ENCODE results near the gene ETV3. TPM values are rescaled to one million over a fixed set of nuclear protein-coding genes. Genes with fewer than 3 reads are reported as not detected.
A peak's percentile ranks its signal among the peaks of the same experiment; 100 is the strongest.

ETV3 gene
- total RNA-seq, 1 experiment from 2014 or later: 36.3 TPM

DNA sequence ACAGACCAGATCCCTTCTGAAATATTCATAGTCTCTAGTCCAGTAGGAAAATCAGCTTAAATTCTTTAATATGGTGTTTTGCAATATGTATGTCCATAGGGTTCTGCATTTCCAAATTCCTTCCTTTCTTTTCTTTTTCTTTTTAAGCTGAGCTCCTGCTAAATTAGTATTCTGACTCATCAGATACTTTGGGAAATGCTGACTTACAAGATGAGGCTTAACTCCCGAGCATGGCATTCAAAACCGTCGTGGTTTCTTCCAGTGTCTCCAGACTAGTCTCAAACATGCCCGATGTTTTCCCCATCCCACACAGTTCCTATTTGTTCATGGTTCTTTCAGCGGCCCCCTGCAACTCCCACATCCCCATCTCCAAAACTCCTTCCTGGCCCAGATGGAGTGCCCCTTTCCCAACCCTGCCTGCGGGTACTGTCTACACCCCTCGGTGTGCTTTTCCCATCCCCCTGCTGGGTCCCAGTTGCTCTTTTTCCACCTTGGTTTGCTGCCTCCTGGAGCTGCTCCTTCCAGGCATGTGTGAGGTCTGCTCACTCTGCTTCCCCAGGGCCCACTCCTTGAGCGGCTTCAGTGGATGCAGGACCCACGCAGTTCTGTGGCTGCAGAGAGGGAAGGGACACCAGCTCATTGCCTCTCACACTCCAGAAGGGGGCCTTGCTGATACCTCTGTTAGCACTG is 19.5 kb upstream of the ETV3 start:
- 0 out of 7 replicates have a peak overlapping the region, but pooled peaks of 1 of the 3 experiments have one; percentile 32 for H3K27ac Mint-ChIP-seq
- Histone ChIP-seq H3K4ac (ENCODE audit: low read depth, low read length) (no peak overlapping the region), H3T11ph (ENCODE audit: low read length) (no peak overlapping the region), H3K79me2 (ENCODE audit: insufficient read depth, low read length) (no peaks in the 10 kb centered on the region), H3K23ac (ENCODE audit: insufficient read length, low read depth, low read length) (no peak overlapping the region), H3K9ac (ENCODE audit: extremely low read depth, insufficient read length, low read length) (no peak overlapping the region), H4K5ac (ENCODE audit: insufficient read length, low read depth, low read length) (no peak overlapping the region), H3K9me3 (ENCODE audit: control insufficient read depth, low read depth, low read length) (no peaks in the 10 kb centered on the region), H3K4me1 (ENCODE audit: insufficient read depth, low read length) (peaks cover 12% of the 10 kb centered on the region; the same call in 1 of the 2 replicates), H3K27me3 (ENCODE audit: insufficient read depth, low read length) (no peaks in the 10 kb centered on the region), H3K4me2 (ENCODE audit: insufficient read depth, insufficient read length, low read length) (no peak overlapping the region), H2BK5ac (ENCODE audit: insufficient read length, low read length) (no peak overlapping the region), H2BK15ac (ENCODE audit: low read depth, low read length) (no peak overlapping the region), H2BK120ac (ENCODE audit: low read depth, low read length, poor library complexity, severe bottlenecking) (no peak overlapping the region), H2AK5ac (ENCODE audit: insufficient read length, low read length) (no peak overlapping the region), H3K18ac (ENCODE audit: insufficient read length, low read depth, low read length) (no peak overlapping the region), H4K20me1 (ENCODE audit: control insufficient read depth, insufficient read depth, insufficient read length) (no peaks in the 10 kb centered on the region), H3K56ac (ENCODE audit: insufficient read length, low read depth, low read length) (no peak overlapping the region), H3K79me1 (ENCODE audit: insufficient read depth, low read depth, low read length, poor library complexity, severe bottlenecking) (no peaks in the 10 kb centered on the region), H2BK20ac (ENCODE audit: low read depth, low read length, poor library complexity, severe bottlenecking) (no peak overlapping the region), H3K27ac (ENCODE audit: insufficient read length, low read depth, low read length) (no peak overlapping the region), H2AFZ (ENCODE audit: low read length) (no peak overlapping the region), H3K23me2 (ENCODE audit: insufficient read length, low read depth, low read length, poor library complexity, severe bottlenecking) (no peaks in the 10 kb centered on the region), H3K14ac (ENCODE audit: insufficient read depth, low read length) (peak overlapping the region; percentile 31; the same call in 1 of the 2 replicates), H4K8ac (replicated peaks; ENCODE audit: insufficient read length, low read depth, low read length) (no peak overlapping the region), H2BK12ac (ENCODE audit: insufficient read length, low read depth, low read length) (no peak overlapping the region), H4K91ac (ENCODE audit: insufficient read length, low read depth, low read length) (no peak overlapping the region)
- TF ChIP-seq, protein P1, sequence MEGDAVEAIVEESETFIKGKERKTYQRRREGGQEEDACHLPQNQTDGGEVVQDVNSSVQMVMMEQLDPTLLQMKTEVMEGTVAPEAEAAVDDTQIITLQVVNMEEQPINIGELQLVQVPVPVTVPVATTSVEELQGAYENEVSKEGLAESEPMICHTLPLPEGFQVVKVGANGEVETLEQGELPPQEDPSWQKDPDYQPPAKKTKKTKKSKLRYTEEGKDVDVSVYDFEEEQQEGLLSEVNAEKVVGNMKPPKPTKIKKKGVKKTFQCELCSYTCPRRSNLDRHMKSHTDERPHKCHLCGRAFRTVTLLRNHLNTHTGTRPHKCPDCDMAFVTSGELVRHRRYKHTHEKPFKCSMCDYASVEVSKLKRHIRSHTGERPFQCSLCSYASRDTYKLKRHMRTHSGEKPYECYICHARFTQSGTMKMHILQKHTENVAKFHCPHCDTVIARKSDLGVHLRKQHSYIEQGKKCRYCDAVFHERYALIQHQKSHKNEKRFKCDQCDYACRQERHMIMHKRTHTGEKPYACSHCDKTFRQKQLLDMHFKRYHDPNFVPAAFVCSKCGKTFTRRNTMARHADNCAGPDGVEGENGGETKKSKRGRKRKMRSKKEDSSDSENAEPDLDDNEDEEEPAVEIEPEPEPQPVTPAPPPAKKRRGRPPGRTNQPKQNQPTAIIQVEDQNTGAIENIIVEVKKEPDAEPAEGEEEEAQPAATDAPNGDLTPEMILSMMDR (conservative IDR thresholded peaks at IDR 0.05): no peak
- peaks cover 3% of the 10 kb centered on the region for H3K27me3 Mint-ChIP-seq (ENCODE audit: low read depth)
- WGBS (ENCODE audit: extremely low coverage, insufficient read length, low lambda C conversion rate): no CpG with 5 or more reads among the region's 9 CpGs
- H3K9me3 Mint-ChIP-seq: no peaks in the 10 kb centered on the region
- H3K4me1 Mint-ChIP-seq: peaks cover 73 to 74% of the 10 kb centered on the region in 2 experiments
- H3K4me3 Mint-ChIP-seq: no peak overlapping the region
- DNase-seq: no peak
- H3K36me3 Mint-ChIP-seq (ENCODE audit: insufficient read depth in 1 of 3, low read depth in 3 of 3): no peaks in the 10 kb centered on the region
